Measurements from ENCODE around the gene SCMH1. TPM values are rescaled to one million over a fixed set of nuclear protein-coding genes. Genes with fewer than 3 reads are reported as not detected.

Gene SCMH1
- total and polyA plus RNA-seq, 3 experiments from 2014 or later: 8.4 to 23.7 (median 23.3) TPM

GRCh38 chr1:41017141-41018017, 224.7 kb downstream of the SCMH1 start:
- no peaks in the 10 kb centered on the region for H3K27me3 ChIP-seq (ENCODE audit: insufficient read depth, low read length, poor library complexity, severe bottlenecking)
- no peak overlapping the region for H3K4me3 ChIP-seq (ENCODE audit: low read length)
- H3K27ac Mint-ChIP-seq: no peak overlapping the region
- peaks cover 0 to 2% of the 10 kb centered on the region in 2 donors for H3K27me3 Mint-ChIP-seq
- H3K36me3 Mint-ChIP-seq: peaks cover 0 to 42% (median 8%) of the 10 kb centered on the region in 3 donors
- no peak for DNase-seq
- POLR2A ChIA-PET: no interaction called here
- no peak overlapping the region for H3K4me3 Mint-ChIP-seq
- no peaks in the 10 kb centered on the region for H3K4me1 ChIP-seq (ENCODE audit: insufficient read depth, low read length)
- H3K9me3 Mint-ChIP-seq: no peaks in the 10 kb centered on the region
- H3K9me3 ChIP-seq (ENCODE audit: low read length): no peaks in the 10 kb centered on the region
- H3K27ac ChIP-seq (ENCODE audit: low read depth, low read length): no peak overlapping the region
- CTCF ChIA-PET: no interaction called here
- H3K36me3 ChIP-seq (ENCODE audit: insufficient read depth, low read length): peaks cover 4% of the 10 kb centered on the region
- peaks cover 8 to 20% (median 14%) of the 10 kb centered on the region in 3 donors for H3K4me1 Mint-ChIP-seq

GRCh38 chr1:41015897-41016470, 226.1 kb downstream of the SCMH1 start:
- Histone ChIP-seq H3K9me3 (ENCODE audit: low read length) (no peaks in the 10 kb centered on the region), H3K36me3 (ENCODE audit: insufficient read depth, low read length) (peaks cover 12% of the 10 kb centered on the region), H3K27ac (ENCODE audit: low read depth, low read length) (no peak overlapping the region), H3K4me1 (ENCODE audit: insufficient read depth, low read length) (no peaks in the 10 kb centered on the region), H3K27me3 (ENCODE audit: insufficient read depth, low read length, poor library complexity, severe bottlenecking) (no peaks in the 10 kb centered on the region), H3K4me3 (ENCODE audit: low read length) (no peak overlapping the region)
- ChIA-PET CTCF (interaction anchor here (0.7 kb wide), 1 partner anchor 12 kb away, joined by 4 read pairs; no protein-coding TSS in a partner anchor), POLR2A (no interaction called here)
- Mint-ChIP-seq H3K27ac (peak overlapping the region in 1 of 8 donors; percentile 47), H3K36me3 (peaks cover 0 to 55% (median 9%) of the 10 kb centered on the region in 3 donors), H3K4me3 (no peak overlapping the region), H3K4me1 (peaks cover 5 to 16% (median 7%) of the 10 kb centered on the region in 3 donors), H3K27me3 (peaks cover 0 to 2% of the 10 kb centered on the region in 2 donors), H3K9me3 (no peaks in the 10 kb centered on the region)
- DNase-seq: no peak

GRCh38 chr1:41015281-41015896, 226.7 kb downstream of the SCMH1 start:
- Mint-ChIP-seq H3K27ac (peak overlapping the region in 1 of 8 donors; percentile 29), H3K4me3 (no peak overlapping the region), H3K4me1 (peaks cover 5 to 16% (median 7%) of the 10 kb centered on the region in 3 donors), H3K9me3 (no peaks in the 10 kb centered on the region), H3K36me3 (peaks cover 0 to 61% (median 9%) of the 10 kb centered on the region in 3 donors), H3K27me3 (peaks cover 0 to 2% of the 10 kb centered on the region in 2 donors)
- Histone ChIP-seq H3K27ac (ENCODE audit: low read depth, low read length) (no peak overlapping the region), H3K36me3 (ENCODE audit: insufficient read depth, low read length) (peaks cover 17% of the 10 kb centered on the region), H3K4me3 (ENCODE audit: low read length) (no peak overlapping the region), H3K4me1 (ENCODE audit: insufficient read depth, low read length) (no peaks in the 10 kb centered on the region), H3K27me3 (ENCODE audit: insufficient read depth, low read length, poor library complexity, severe bottlenecking) (no peaks in the 10 kb centered on the region), H3K9me3 (ENCODE audit: low read length) (no peaks in the 10 kb centered on the region)
- POLR2A ChIA-PET: no interaction called here
- DNase-seq: no peak
- CTCF ChIA-PET: interaction anchor here (0.7 kb wide), 1 partner anchor 12 kb away, joined by 4 read pairs; no protein-coding TSS in a partner anchor

GRCh38 chr1:41014871-41015270, 227.2 kb downstream of the SCMH1 start:
- DNase-seq: no peak
- Mint-ChIP-seq H3K4me1 (peaks cover 5 to 16% (median 7%) of the 10 kb centered on the region in 3 donors), H3K36me3 (peaks cover 0 to 66% (median 13%) of the 10 kb centered on the region in 3 donors), H3K4me3 (no peak overlapping the region), H3K9me3 (no peaks in the 10 kb centered on the region), H3K27ac (peak overlapping the region in 4 of 8 donors; percentile 4 to 59 (median 32)), H3K27me3 (peaks cover 0 to 2% of the 10 kb centered on the region in 2 donors)
- no peaks in the 10 kb centered on the region for H3K27me3 ChIP-seq (ENCODE audit: insufficient read depth, low read length, poor library complexity, severe bottlenecking)
- H3K36me3 ChIP-seq (ENCODE audit: insufficient read depth, low read length): peaks cover 22% of the 10 kb centered on the region
- H3K4me3 ChIP-seq (ENCODE audit: low read length): no peak overlapping the region
- ChIA-PET POLR2A (no interaction called here), CTCF (interaction anchor here (0.7 kb wide), 1 partner anchor 11 kb away, joined by 4 read pairs; no protein-coding TSS in a partner anchor)
- H3K9me3 ChIP-seq (ENCODE audit: low read length): no peaks in the 10 kb centered on the region
- H3K27ac ChIP-seq (ENCODE audit: low read depth, low read length): no peak overlapping the region
- H3K4me1 ChIP-seq (ENCODE audit: insufficient read depth, low read length): no peaks in the 10 kb centered on the region

- H3K36me3 Mint-ChIP-seq: peaks cover 0 to 72% (median 18%) of the 10 kb centered on the region in 3 donors
- no peaks in the 10 kb centered on the region for H3K27me3 Mint-ChIP-seq
- Histone ChIP-seq H3K9me3 (ENCODE audit: low read length) (no peaks in the 10 kb centered on the region), H3K4me1 (ENCODE audit: insufficient read depth, low read length) (no peaks in the 10 kb centered on the region), H3K4me3 (ENCODE audit: low read length) (no peak overlapping the region), H3K27me3 (ENCODE audit: insufficient read depth, low read length, poor library complexity, severe bottlenecking) (no peaks in the 10 kb centered on the region), H3K27ac (ENCODE audit: low read depth, low read length) (no peak overlapping the region), H3K36me3 (ENCODE audit: insufficient read depth, low read length) (peaks cover 33% of the 10 kb centered on the region)
- CTCF ChIA-PET: interaction anchor here (0.8 kb wide), 1 partner anchor 10 kb away, joined by 3 read pairs; no protein-coding TSS in a partner anchor
- no peaks in the 10 kb centered on the region for H3K9me3 Mint-ChIP-seq
- peak overlapping the region in 1 of 8 donors; percentile 29 for H3K27ac Mint-ChIP-seq
- no peak overlapping the region for H3K4me3 Mint-ChIP-seq
- peaks cover 5 to 16% (median 7%) of the 10 kb centered on the region in 3 donors for H3K4me1 Mint-ChIP-seq
- DNase-seq: no peak
- POLR2A ChIA-PET: no interaction called here
These were observed 228.3 kb downstream of the SCMH1 start for GRCh38 chr1:41013796-41014195.

- Mint-ChIP-seq H3K4me1 (peaks cover 5 to 16% (median 7%) of the 10 kb centered on the region in 3 donors), H3K27ac (no peak overlapping the region), H3K36me3 (peaks cover 0 to 76% (median 22%) of the 10 kb centered on the region in 3 donors), H3K9me3 (no peaks in the 10 kb centered on the region), H3K4me3 (no peak overlapping the region), H3K27me3 (no peaks in the 10 kb centered on the region)
- POLR2A ChIA-PET: no interaction called here
- Histone ChIP-seq H3K4me3 (ENCODE audit: low read length) (no peak overlapping the region), H3K27ac (ENCODE audit: low read depth, low read length) (no peak overlapping the region), H3K36me3 (ENCODE audit: insufficient read depth, low read length) (peaks cover 39% of the 10 kb centered on the region), H3K27me3 (ENCODE audit: insufficient read depth, low read length, poor library complexity, severe bottlenecking) (no peaks in the 10 kb centered on the region), H3K4me1 (ENCODE audit: insufficient read depth, low read length) (no peaks in the 10 kb centered on the region), H3K9me3 (ENCODE audit: low read length) (no peaks in the 10 kb centered on the region)
- DNase-seq: no peak
- CTCF ChIA-PET: no interaction called here
These were observed 229.1 kb downstream of the SCMH1 start for GRCh38 chr1:41013024-41013423.

- H3K9me3 ChIP-seq (ENCODE audit: low read length): no peaks in the 10 kb centered on the region
- no peak overlapping the region for H3K4me3 Mint-ChIP-seq
- CTCF ChIA-PET: no interaction called here
- H3K27me3 Mint-ChIP-seq: no peaks in the 10 kb centered on the region
- H3K9me3 Mint-ChIP-seq: no peaks in the 10 kb centered on the region
- no peak for DNase-seq
- peaks cover 0 to 88% (median 26%) of the 10 kb centered on the region in 3 donors for H3K36me3 Mint-ChIP-seq
- H3K27ac Mint-ChIP-seq: peak overlapping the region in 2 of 8 donors; percentile 16 to 28
- H3K36me3 ChIP-seq (ENCODE audit: insufficient read depth, low read length): peaks cover 53% of the 10 kb centered on the region
- POLR2A ChIA-PET: no interaction called here
- H3K4me3 ChIP-seq (ENCODE audit: low read length): no peak overlapping the region
- H3K4me1 Mint-ChIP-seq: peaks cover 5 to 16% (median 7%) of the 10 kb centered on the region in 3 donors
- no peaks in the 10 kb centered on the region for H3K27me3 ChIP-seq (ENCODE audit: insufficient read depth, low read length, poor library complexity, severe bottlenecking)
- H3K27ac ChIP-seq (ENCODE audit: low read depth, low read length): no peak overlapping the region
- H3K4me1 ChIP-seq (ENCODE audit: insufficient read depth, low read length): no peaks in the 10 kb centered on the region
These were observed 231.8 kb downstream of the SCMH1 start for GRCh38 chr1:41010345-41010744.
